K562 (cell line): ENCODE data around the gene TM2D3. TPM values are rescaled to one million over a fixed set of nuclear protein-coding genes. Genes with fewer than 3 reads are reported as not detected.

Experiments
- ASH1L ChIP-seq: fragments of 450-650 bp; IDR thresholded peaks from 2 replicates; pipeline ENCODE4 v1.6.1; 2018; ENCODE audit warnings: borderline replicate concordance, mild to moderate bottlenecking, low read depth; ENCODE audit not compliant: partially characterized antibody
- ATF6 ChIP-seq: sonication (generic); formaldehyde crosslinking; IDR thresholded peaks from 2 replicates; pipeline ENCODE4 v1.4.0; 2020; ENCODE audit warnings: mild to moderate bottlenecking, missing genetic modification reagents
- E2F3 ChIP-seq: fragments of 250-450 bp; sonication (Bioruptor Pico); IDR thresholded peaks from 2 replicates; pipeline ENCODE4 v1.4.0; 2020; ENCODE audit warnings: mild to moderate bottlenecking
- FUS ChIP-seq: fragments of 200-400 bp; formaldehyde crosslinking; optimal IDR thresholded peaks from 2 replicates; pipeline ENCODE3; 2017; ENCODE audit warnings: low read depth, low read length
- JUND ChIP-seq, 2 experiments: IDR thresholded peaks; 2 replicates in 1 of 2; 3 replicates in 1 of 2; pipeline ENCODE4 v1.6.1; 2011; ENCODE audit warnings: borderline replicate concordance in 2 of 2, low read depth in 2 of 2, low read length in 2 of 2, improper control_type of control experiment in 1 of 2, missing biosample characterization in 1 of 2, missing genetic modification characterization in 1 of 2, missing genetic modification reagents in 1 of 2
- NFE2 ChIP-seq: IDR thresholded peaks from 2 replicates; pipeline ENCODE4 v1.6.1; 2014; ENCODE audit warnings: antibody characterized with exemption, low read depth
- NR2C2 ChIP-seq, 2 experiments: fragments of 200-800 bp in 1 of 2; sonication (Bioruptor generic) in 1 of 2; sonication (generic) in 1 of 2; formaldehyde crosslinking in 1 of 2; IDR thresholded peaks; 2 replicates each; pipeline versions ENCODE4 v1.6.1 to v1.8.0; 2016 to 2022; ENCODE audit warnings: mild to moderate bottlenecking in 1 of 2, missing compliant biosample characterization in 1 of 2, missing genetic modification characterization in 1 of 2, missing genetic modification reagents in 1 of 2
- PHF20 ChIP-seq: fragments of 450-650 bp; IDR thresholded peaks from 2 replicates; pipeline ENCODE4 v1.6.1; 2018; ENCODE audit not compliant: partially characterized antibody
- POLR2H ChIP-seq: IDR thresholded peaks from 2 replicates; pipeline ENCODE4 v1.6.1; 2016; ENCODE audit warnings: missing genetic modification characterization, low read depth, mild to moderate bottlenecking, control low read depth, missing compliant biosample characterization, moderate library complexity
- SAFB2 ChIP-seq: fragments of 200-400 bp; formaldehyde crosslinking; IDR thresholded peaks from 2 replicates; pipeline ENCODE4 v1.6.1; 2018; ENCODE audit warnings: borderline replicate concordance, low read length, low read depth, moderate library complexity; ENCODE audit not compliant: severe bottlenecking
- SREBF2 ChIP-seq: sonication (generic); formaldehyde crosslinking; IDR thresholded peaks from 2 replicates; pipeline ENCODE4 v1.4.0; 2020; ENCODE audit warnings: mild to moderate bottlenecking, missing genetic modification reagents
- XRCC3 ChIP-seq: fragments of 450-650 bp; IDR thresholded peaks from 2 replicates; pipeline ENCODE4 v1.6.1; 2017; ENCODE audit warnings: mild to moderate bottlenecking, moderate library complexity
- ZNF224 ChIP-seq: sonication (generic); formaldehyde crosslinking; IDR thresholded peaks from 2 replicates; pipeline ENCODE4 v1.8.0; 2022; ENCODE audit warnings: mild to moderate bottlenecking, missing genetic modification reagents
- ZNF316 ChIP-seq: fragments of 450-650 bp; IDR thresholded peaks from 2 replicates; pipeline ENCODE4 v1.6.1; 2016
- ZNF518B ChIP-seq: fragments of 250-450 bp; sonication (Bioruptor Pico); IDR thresholded peaks from 2 replicates; pipeline ENCODE4 v1.5.0; 2021; ENCODE audit warnings: mild to moderate bottlenecking, moderate library complexity
- ZNF76 ChIP-seq: fragments of 250-450 bp; sonication (Bioruptor Pico); IDR thresholded peaks from 2 replicates; pipeline ENCODE4 v1.4.0; 2020; ENCODE audit warnings: mild to moderate bottlenecking, moderate library complexity, borderline replicate concordance
- polyA plus RNA-seq, 8 experiments: library from polyadenylated mRNA; depleted of rRNA in 4 of 8; stranded (reverse) in 5 of 8; unstranded in 3 of 8; fragments of >200 nt; fragmentation: Nextera tagmentation in 2 of 8; fragmentation: Illumina TruSeq in 1 of 8; extraction: Ambion mirVana in 2 of 8; extraction: Trizol in 1 of 8; gene quantifications; 2 replicates each; pipeline versions ENCODE4 v1.2.1 to v1.2.3, GENCODE V29; 2011 to 2014; ENCODE audit warnings: inconsistent platforms in 1 of 8, missing spikeins in 1 of 8
- total RNA-seq, 7 experiments: library from RNA; depleted of rRNA in 6 of 7; stranded (reverse); fragments of >200 nt in 6 of 7; fragmentation: Illumina TruSeq in 2 of 7; extraction: Trizol in 2 of 7; gene quantifications; 2 replicates each; pipeline versions ENCODE4 v1.2.1 to v1.2.3, GENCODE V29; 2011 to 2021; ENCODE audit warnings: low replicate concordance in 1 of 7

TM2D3 gene
- total and polyA plus RNA-seq, 9 of the 15 experiments (the other 6 are each of a cell fraction or from before 2014, with no cell fraction given): 16.5 to 67.9 (median 31.3) TPM

- TF ChIP-seq FUS (no peak), NFE2 (peak; percentile 39), ZNF518B (CRISPR knock-in tag) (no peak), SREBF2 (CRISPR knock-in tag) (no peak), POLR2H (no peak), ZNF76 (CRISPR knock-in tag) (no peak), PHF20 (no peak), XRCC3 (no peak), ASH1L (no peak), SAFB2 (no peak), ZNF316 (peak; percentile 65), E2F3 (CRISPR knock-in tag) (no peak), JUND (IDR thresholded peaks at IDR 0.05; ENCODE audit: borderline replicate concordance, low read depth, low read length) (no peak), JUND (tag; IDR thresholded peaks at IDR 0.05; ENCODE audit: borderline replicate concordance, low read depth, low read length) (no peak), ZNF224 (CRISPR knock-in tag) (no peak), ATF6 (CRISPR knock-in tag) (no peak), NR2C2 (CRISPR knock-in tag; IDR thresholded peaks at IDR 0.05) (no peak), NR2C2 (tag; IDR thresholded peaks at IDR 0.05) (no peak)
Observed at GRCh38 chr15:101646672-101647071, 5.5 kb downstream of the TM2D3 start (continued).
